CD8-positive, alpha-beta memory T cell (primary cell): ENCODE measurements around the gene FAM53A. TPM values are rescaled to one million over a fixed set of nuclear protein-coding genes. Genes with fewer than 3 reads are reported as not detected.

Experiments
- CTCF ChIA-PET: fragments of 350-600 bp; sonication (Branson Sonifier 250); formaldehyde crosslinking; loops from one replicate; lab custom pipeline; 2021; ENCODE audit warnings: antibody characterized with exemption; lab: Charles Lee
- POLR2A ChIA-PET: fragments of 350-600 bp; sonication (Branson Sonifier 250); formaldehyde crosslinking; loops from one replicate; lab custom pipeline; 2021; ENCODE audit warnings: antibody characterized with exemption; lab: Charles Lee
- DNase-seq, 5 donors: peaks; one replicate each; pipeline versions ENCODE4 v3.0.0 to v3.0.0-alpha.2; 2020 to 2022; ENCODE audit warnings: mixed read lengths in 1 of 5
- H3K27ac ChIP-seq: one replicate; pipeline ENCODE4 v1.7.0; 2013; ENCODE audit warnings: low read depth, mild to moderate bottlenecking, low read length, moderate library complexity
- H3K27me3 ChIP-seq: 2 replicates; pipeline ENCODE4 v1.7.0; 2013; ENCODE audit warnings: low read length, mild to moderate bottlenecking; ENCODE audit not compliant: insufficient read depth, poor library complexity, severe bottlenecking
- H3K36me3 ChIP-seq: 2 replicates; pipeline ENCODE4 v1.7.0; 2013; ENCODE audit warnings: mild to moderate bottlenecking, low read length, moderate library complexity; ENCODE audit not compliant: insufficient read depth
- H3K4me1 ChIP-seq: 2 replicates; pipeline ENCODE4 v1.7.0; 2013; ENCODE audit warnings: mild to moderate bottlenecking, low read length, moderate library complexity; ENCODE audit not compliant: insufficient read depth
- H3K4me3 ChIP-seq: 2 replicates; pipeline ENCODE4 v1.7.0; 2013; ENCODE audit warnings: mild to moderate bottlenecking, low read length
- H3K9me3 ChIP-seq: 2 replicates; pipeline ENCODE4 v1.7.0; 2013; ENCODE audit warnings: mild to moderate bottlenecking, low read length
- H3K27ac Mint-ChIP-seq, 8 donors: one replicate each; pipeline ENCODE4 v1.8.0; 2020 to 2021; ENCODE audit warnings: mixed read lengths in 8 of 8, mild to moderate bottlenecking in 6 of 8, inconsistent platforms in 3 of 8, moderate library complexity in 3 of 8
- H3K27me3 Mint-ChIP-seq, 2 donors: one replicate each; pipeline ENCODE4 v1.8.0; 2020 to 2021; ENCODE audit warnings: mixed read lengths in 2 of 2, mild to moderate bottlenecking in 1 of 2, moderate library complexity in 1 of 2
- H3K36me3 Mint-ChIP-seq, 3 donors: one replicate each; pipeline ENCODE4 v1.8.0; 2020 to 2021; ENCODE audit warnings: mixed read lengths in 3 of 3, inconsistent platforms in 1 of 3, mild to moderate bottlenecking in 1 of 3
- H3K4me1 Mint-ChIP-seq, 3 donors: one replicate each; pipeline ENCODE4 v1.8.0; 2020 to 2021; ENCODE audit warnings: mixed read lengths in 3 of 3, inconsistent platforms in 1 of 3, mild to moderate bottlenecking in 1 of 3
- H3K4me3 Mint-ChIP-seq, 7 donors: one replicate each; pipeline ENCODE4 v1.8.0; 2020 to 2021; ENCODE audit warnings: mixed read lengths in 7 of 7, mild to moderate bottlenecking in 6 of 7, moderate library complexity in 4 of 7, inconsistent platforms in 2 of 7
- H3K9me3 Mint-ChIP-seq, 5 donors: one replicate each; pipeline ENCODE4 v1.8.0; 2020 to 2022; ENCODE audit warnings: mixed read lengths in 5 of 5, mild to moderate bottlenecking in 3 of 5, moderate library complexity in 2 of 5, inconsistent platforms in 1 of 5
- polyA plus RNA-seq: library from polyadenylated mRNA; unstranded; fragments of 300-500 nt; fragmentation: Illumina TruSeq; gene quantifications from one replicate; pipeline ENCODE4 v1.2.3, GENCODE V29; 2021
- total RNA-seq, 2 experiments: library from RNA; stranded (reverse); gene quantifications; one replicate each; pipeline ENCODE4 v1.2.3, GENCODE V29; 2021

The FAM53A gene
- total and polyA plus RNA-seq, 3 experiments from 2014 or later: 0.82 to 1.9 (median 1.5) TPM

GRCh38 chr4:1690698-1691097 lies 6.6 kb upstream of the FAM53A start:
- H3K36me3 ChIP-seq: peaks cover 34% of the 10 kb centered on the region
- no peaks in the 10 kb centered on the region for H3K9me3 ChIP-seq
- no peaks in the 10 kb centered on the region for H3K4me1 ChIP-seq
- H3K36me3 Mint-ChIP-seq: peaks cover 0 to 50% (median 8%) of the 10 kb centered on the region in 3 donors
- H3K4me1 Mint-ChIP-seq: peaks cover 0 to 6% (median 5%) of the 10 kb centered on the region in 3 donors
- peak overlapping the region in 2 of 8 donors; percentile 21 to 66 for H3K27ac Mint-ChIP-seq
- ChIA-PET CTCF (interaction anchor here (1.8 to 9.2 kb wide), 3 partner anchors 8 to 34 kb away, joined by 4 to 341 read pairs (median 6); partner anchors contain the start of genes TACC3 and TMEM129), POLR2A (interaction anchor here (1.3 kb wide), 2 partner anchors 21 to 33 kb away, joined by 3 to 6 read pairs; partner anchors contain the start of gene SLBP)
- no peaks in the 10 kb centered on the region for H3K27me3 Mint-ChIP-seq
- no peak overlapping the region for H3K4me3 ChIP-seq
- no peak for DNase-seq
- H3K4me3 Mint-ChIP-seq: no peak overlapping the region
- no peaks in the 10 kb centered on the region for H3K9me3 Mint-ChIP-seq
- no peak overlapping the region for H3K27ac ChIP-seq
- H3K27me3 ChIP-seq: no peaks in the 10 kb centered on the region

DNA sequence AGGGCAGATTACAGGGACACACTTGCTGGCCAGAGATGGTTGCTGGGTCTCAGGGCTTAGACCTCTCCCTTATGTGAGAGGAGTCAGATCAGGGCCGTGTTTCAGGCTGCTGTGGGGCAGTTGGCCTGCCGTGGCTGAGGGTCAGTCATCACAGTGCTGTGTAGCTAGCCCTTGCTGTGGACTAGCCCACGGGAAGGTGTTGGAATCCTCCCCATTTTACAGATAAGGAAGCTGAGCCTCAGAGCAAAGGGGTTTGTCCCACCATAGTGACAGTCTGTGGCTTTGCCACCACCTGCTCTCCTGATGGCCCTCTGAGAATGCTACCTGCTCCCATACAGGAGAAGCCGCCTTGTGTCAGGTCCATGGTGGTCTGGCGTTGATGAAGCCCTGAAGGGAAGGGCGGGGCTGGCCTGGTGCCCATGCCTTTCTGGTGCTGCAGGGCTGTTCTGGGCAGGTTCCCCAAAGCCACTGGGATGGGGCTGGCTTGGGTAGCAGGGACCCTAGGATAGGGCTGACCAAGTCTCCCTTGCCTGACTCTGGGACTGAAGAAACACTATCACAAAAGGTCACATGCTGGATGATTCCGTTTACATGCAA lies 2.4 kb upstream of the FAM53A start:
- peak overlapping the region in 3 of 8 donors; percentile 12 to 58 (median 46) for H3K27ac Mint-ChIP-seq
- ChIA-PET POLR2A (no interaction called here), CTCF (no interaction called here)
- Histone ChIP-seq H3K36me3 (peaks cover 6% of the 10 kb centered on the region), H3K9me3 (no peaks in the 10 kb centered on the region), H3K27ac (no peak overlapping the region), H3K27me3 (no peaks in the 10 kb centered on the region), H3K4me3 (no peak overlapping the region), H3K4me1 (no peaks in the 10 kb centered on the region)
- no peaks in the 10 kb centered on the region for H3K9me3 Mint-ChIP-seq
- H3K4me3 Mint-ChIP-seq: peak overlapping the region in 5 of 7 donors; percentile 11 to 50 (median 36)
- peaks cover 11% of the 10 kb centered on the region in 3 donors for H3K4me1 Mint-ChIP-seq
- DNase-seq: no peak
- H3K36me3 Mint-ChIP-seq: peaks cover 0 to 15% (median 0%) of the 10 kb centered on the region in 3 donors
- H3K27me3 Mint-ChIP-seq: no peaks in the 10 kb centered on the region

GRCh38 chr4:1685235-1686150 lies 1.4 kb upstream of the FAM53A start:
- H3K9me3 ChIP-seq: no peaks in the 10 kb centered on the region
- POLR2A ChIA-PET: no interaction called here

GRCh38 chr4:1684506-1685234 lies 557 bp upstream of the FAM53A start:
- Histone ChIP-seq H3K27ac (no peak overlapping the region), H3K36me3 (no peaks in the 10 kb centered on the region), H3K4me3 (no peak overlapping the region), H3K27me3 (no peaks in the 10 kb centered on the region), H3K9me3 (no peaks in the 10 kb centered on the region), H3K4me1 (no peaks in the 10 kb centered on the region)
- Mint-ChIP-seq H3K4me3 (peak overlapping the region in 6 of 7 donors; percentile 38 to 78 (median 52)), H3K9me3 (no peaks in the 10 kb centered on the region), H3K27me3 (no peaks in the 10 kb centered on the region), H3K27ac (no peak overlapping the region), H3K4me1 (peaks cover 11% of the 10 kb centered on the region in 3 donors), H3K36me3 (peaks cover 0 to 2% (median 0%) of the 10 kb centered on the region in 3 donors)
- ChIA-PET CTCF (interaction anchor here (2.7 kb wide), 1 partner anchor 9 kb away, joined by 11 read pairs; no protein-coding TSS in a partner anchor), POLR2A (interaction anchor here (1.1 kb wide), 1 partner anchor 9 kb away, joined by 3 read pairs; no protein-coding TSS in a partner anchor)
- DNase-seq: peak in 4 of 5 donors; percentile 91

More at GRCh38 chr4:1685235-1686150, 1.4 kb upstream of the FAM53A start:
- no peak overlapping the region for H3K27ac ChIP-seq
- H3K4me1 ChIP-seq: no peaks in the 10 kb centered on the region
- H3K27ac Mint-ChIP-seq: peak overlapping the region in 1 of 8 donors; percentile 30
- DNase-seq: no peak
- peaks cover under 1% of the 10 kb centered on the region for H3K36me3 ChIP-seq
- H3K4me3 Mint-ChIP-seq: peak overlapping the region in 2 of 7 donors; percentile 41 to 44
- H3K4me1 Mint-ChIP-seq: peaks cover 11% of the 10 kb centered on the region in 3 donors
- H3K9me3 Mint-ChIP-seq: no peaks in the 10 kb centered on the region
- no peaks in the 10 kb centered on the region for H3K27me3 Mint-ChIP-seq
- no peak overlapping the region for H3K4me3 ChIP-seq
- no peaks in the 10 kb centered on the region for H3K27me3 ChIP-seq
- CTCF ChIA-PET: no interaction called here
- peaks cover 0 to 5% (median 0%) of the 10 kb centered on the region in 3 donors for H3K36me3 Mint-ChIP-seq

DNA sequence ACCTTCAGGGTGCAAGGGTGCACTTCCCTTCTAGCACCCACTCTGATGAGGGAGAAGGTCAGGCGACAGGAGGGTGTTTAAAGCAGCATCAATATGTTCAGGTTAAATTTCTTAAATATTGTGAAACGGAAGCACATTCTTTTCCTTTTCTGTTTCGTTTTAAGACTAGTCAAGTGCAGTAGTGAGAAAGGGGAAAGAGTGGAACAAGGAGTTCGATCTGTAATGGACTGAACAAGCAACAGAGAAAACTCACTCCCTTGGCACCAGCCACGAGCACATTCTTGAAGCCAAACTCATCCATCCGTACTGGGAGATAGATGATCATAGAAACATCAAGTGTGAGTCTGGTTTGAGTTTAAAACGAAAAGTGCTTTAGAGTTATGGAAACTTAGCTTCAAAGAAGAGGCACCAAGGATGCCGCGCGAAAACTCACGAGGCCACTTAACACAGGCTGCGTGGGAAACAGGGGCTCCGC lies 815 bp downstream of the FAM53A start:
- Histone ChIP-seq H3K4me3 (peak overlapping the region; percentile 28), H3K9me3 (no peaks in the 10 kb centered on the region), H3K4me1 (no peaks in the 10 kb centered on the region), H3K27ac (peak overlapping the region; percentile 27), H3K27me3 (no peaks in the 10 kb centered on the region), H3K36me3 (no peaks in the 10 kb centered on the region)
- DNase-seq: no peak
- H3K36me3 Mint-ChIP-seq: peaks cover 0 to 1% (median 0%) of the 10 kb centered on the region in 3 donors
- CTCF ChIA-PET: interaction anchor here (2.0 to 2.7 kb wide), 2 partner anchors 8 to 10 kb away, joined by 6 to 11 read pairs; no protein-coding TSS in a partner anchor
- peak overlapping the region; percentile 77 to 97 (median 94) for H3K27ac Mint-ChIP-seq
- POLR2A ChIA-PET: interaction anchor here (1.1 to 1.4 kb wide), 3 partner anchors 10 to 78 kb away, joined by 3 to 5 read pairs (median 4); partner anchors contain the start of gene SLBP
- H3K4me1 Mint-ChIP-seq: peaks cover 11% of the 10 kb centered on the region in 3 donors
- no peaks in the 10 kb centered on the region for H3K27me3 Mint-ChIP-seq
- no peaks in the 10 kb centered on the region for H3K9me3 Mint-ChIP-seq
- peak overlapping the region; percentile 87 to 94 (median 90) for H3K4me3 Mint-ChIP-seq

DNA sequence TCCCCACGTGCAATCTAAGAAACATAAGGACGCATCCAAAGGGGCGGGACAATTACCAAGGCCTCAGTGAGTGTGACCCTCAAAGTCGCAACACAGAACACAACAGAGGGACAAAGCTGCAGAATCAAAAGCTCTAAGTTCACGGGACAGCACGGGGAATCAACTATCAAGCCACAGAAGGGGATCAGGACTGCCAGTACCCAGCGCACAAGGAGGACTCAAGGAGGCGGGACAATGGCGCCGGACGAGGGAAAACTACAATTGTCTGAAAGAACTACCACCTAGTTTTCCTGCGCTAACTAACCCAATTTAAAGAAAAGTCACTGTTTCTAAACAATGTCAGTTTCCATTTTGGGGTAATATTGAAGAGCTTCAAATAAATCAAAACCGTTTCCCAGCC lies 1.3 kb downstream of the FAM53A start:
- Histone ChIP-seq H3K27me3 (no peaks in the 10 kb centered on the region), H3K36me3 (no peaks in the 10 kb centered on the region), H3K4me1 (no peaks in the 10 kb centered on the region), H3K4me3 (no peak overlapping the region), H3K27ac (no peak overlapping the region), H3K9me3 (no peaks in the 10 kb centered on the region)
- CTCF ChIA-PET: interaction anchor here (2.0 to 2.7 kb wide), 2 partner anchors 9 to 11 kb away, joined by 6 to 11 read pairs; no protein-coding TSS in a partner anchor
- H3K36me3 Mint-ChIP-seq: peaks cover 0 to 1% (median 0%) of the 10 kb centered on the region in 3 donors
- H3K4me3 Mint-ChIP-seq: peak overlapping the region; percentile 87 to 94 (median 90)
- peak overlapping the region; percentile 77 to 97 (median 94) for H3K27ac Mint-ChIP-seq
- H3K9me3 Mint-ChIP-seq: no peaks in the 10 kb centered on the region
- DNase-seq: no peak
- H3K27me3 Mint-ChIP-seq: no peaks in the 10 kb centered on the region
- peaks cover 11% of the 10 kb centered on the region in 3 donors for H3K4me1 Mint-ChIP-seq
- POLR2A ChIA-PET: interaction anchor here (1.1 to 1.4 kb wide), 2 partner anchors 30 to 77 kb away, joined by 4 to 5 read pairs; partner anchors contain the start of gene SLBP

DNA sequence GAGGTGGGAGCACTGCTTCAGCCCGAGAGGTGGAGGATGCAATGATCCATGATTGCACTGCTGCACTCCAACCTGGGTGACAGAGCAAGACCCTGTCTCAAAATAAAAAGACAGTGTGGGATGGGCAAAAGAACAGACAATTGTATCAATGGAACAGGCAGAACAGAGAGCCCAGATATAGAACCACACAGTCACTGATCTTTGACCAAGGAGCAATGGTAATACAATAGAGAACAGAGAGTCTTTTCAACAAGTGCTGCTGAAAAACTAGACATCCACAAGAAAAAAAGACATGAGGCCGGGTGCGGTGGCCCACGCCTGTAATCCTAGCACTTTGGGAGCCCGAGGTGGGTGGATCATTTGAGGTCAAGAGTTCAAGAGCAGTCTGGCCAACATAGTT lies 5.9 kb downstream of the FAM53A start:
- POLR2A ChIA-PET: no interaction called here
- no peak overlapping the region for H3K27ac Mint-ChIP-seq
- no peaks in the 10 kb centered on the region for H3K4me1 ChIP-seq

More for the DNA sequence above, 5.9 kb downstream of the FAM53A start:
- Mint-ChIP-seq H3K27me3 (peaks cover 0 to 3% of the 10 kb centered on the region in 2 donors), H3K4me1 (peaks cover 6 to 7% (median 7%) of the 10 kb centered on the region in 3 donors), H3K36me3 (no peaks in the 10 kb centered on the region), H3K4me3 (peak overlapping the region in 1 of 7 donors; percentile 21), H3K9me3 (no peaks in the 10 kb centered on the region)
- Histone ChIP-seq H3K27ac (no peak overlapping the region), H3K4me3 (no peak overlapping the region), H3K9me3 (no peaks in the 10 kb centered on the region), H3K36me3 (no peaks in the 10 kb centered on the region), H3K27me3 (no peaks in the 10 kb centered on the region)
- CTCF ChIA-PET: no interaction called here
- no peak for DNase-seq
